ENCODE results near the gene GCGR.

GRCh38 chr17:81859906-81860755 is 56.2 kb downstream of the GCGR start, which contains the start of gene P4HB:
- peak; percentile 91 for TF ChIP-seq POLR2A (IDR thresholded peaks at IDR 0.05; ENCODE audit: extremely low read depth, insufficient read length)
- TF ChIP-seq, protein P1, sequence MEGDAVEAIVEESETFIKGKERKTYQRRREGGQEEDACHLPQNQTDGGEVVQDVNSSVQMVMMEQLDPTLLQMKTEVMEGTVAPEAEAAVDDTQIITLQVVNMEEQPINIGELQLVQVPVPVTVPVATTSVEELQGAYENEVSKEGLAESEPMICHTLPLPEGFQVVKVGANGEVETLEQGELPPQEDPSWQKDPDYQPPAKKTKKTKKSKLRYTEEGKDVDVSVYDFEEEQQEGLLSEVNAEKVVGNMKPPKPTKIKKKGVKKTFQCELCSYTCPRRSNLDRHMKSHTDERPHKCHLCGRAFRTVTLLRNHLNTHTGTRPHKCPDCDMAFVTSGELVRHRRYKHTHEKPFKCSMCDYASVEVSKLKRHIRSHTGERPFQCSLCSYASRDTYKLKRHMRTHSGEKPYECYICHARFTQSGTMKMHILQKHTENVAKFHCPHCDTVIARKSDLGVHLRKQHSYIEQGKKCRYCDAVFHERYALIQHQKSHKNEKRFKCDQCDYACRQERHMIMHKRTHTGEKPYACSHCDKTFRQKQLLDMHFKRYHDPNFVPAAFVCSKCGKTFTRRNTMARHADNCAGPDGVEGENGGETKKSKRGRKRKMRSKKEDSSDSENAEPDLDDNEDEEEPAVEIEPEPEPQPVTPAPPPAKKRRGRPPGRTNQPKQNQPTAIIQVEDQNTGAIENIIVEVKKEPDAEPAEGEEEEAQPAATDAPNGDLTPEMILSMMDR (IDR thresholded peaks at IDR 0.05; ENCODE audit: low read depth, low read length), result no peak

Data from NB4 (cell line).